Fibroblast of villous mesenchyme (primary cell): ENCODE results near the gene SETMAR. TPM values are rescaled to one million over a fixed set of nuclear protein-coding genes. Genes with fewer than 3 reads are reported as not detected.
"Not testable (repeated sequence)": the region's sequence is repeated elsewhere in the genome, so short reads cannot be mapped to it uniquely, and the experiment has no call there.

Source experiments
- DNase-seq: peaks from one replicate; pipeline ENCODE4 v3.0.0-alpha.2; 2010; ENCODE audit warnings: low read depth
- H3K4me3 ChIP-seq: 2 replicates; pipeline ENCODE4 v1.5.1; 2011; ENCODE audit warnings: low read depth, mild to moderate bottlenecking, low read length
- CTCF ChIP-seq: IDR thresholded peaks from 2 replicates; pipeline ENCODE4 v1.5.1; 2012; ENCODE audit warnings: low read depth, mild to moderate bottlenecking, low read length; ENCODE audit not compliant: insufficient read depth
- total RNA-seq: library from RNA; depleted of rRNA; stranded (reverse); fragments of >200 nt; gene quantifications from 2 replicates; pipeline ENCODE4 v1.2.3, GENCODE V29; 2012

SETMAR gene
- total RNA-seq, 1 donor, result 9.1 TPM

- no peak for DNase-seq
- no peak for TF ChIP-seq CTCF
- no peak overlapping the region for H3K4me3 ChIP-seq
Measured at GRCh38 chr3:4297486-4297885, 5.7 kb upstream of the SETMAR start.

GRCh38 chr3:4302747-4303146, 422 bp upstream of the SETMAR start:
- H3K4me3 ChIP-seq, result peak overlapping the region; percentile 77
- DNase-seq, result no peak
- TF ChIP-seq CTCF, result no peak

GRCh38 chr3:4305210-4305609, 2.0 kb downstream of the SETMAR start:
- DNase-seq, result not testable (repeated sequence)

GRCh38 chr3:4306091-4306490, 2.9 kb downstream of the SETMAR start:
- no peak for TF ChIP-seq CTCF
- H3K4me3 ChIP-seq, result no peak overlapping the region
- no peak for DNase-seq

More at GRCh38 chr3:4305210-4305609, 2.0 kb downstream of the SETMAR start:
- H3K4me3 ChIP-seq, result not testable (repeated sequence)

GRCh38 chr3:4306860-4307259, 3.7 kb downstream of the SETMAR start:
- no peak for TF ChIP-seq CTCF
- H3K4me3 ChIP-seq, result no peak overlapping the region
- DNase-seq, result peak; percentile 60

GRCh38 chr3:4309491-4310128, 6.4 kb downstream of the SETMAR start:
- TF ChIP-seq CTCF, result no peak
- DNase-seq, result no peak
- H3K4me3 ChIP-seq, result no peak overlapping the region

GRCh38 chr3:4310971-4311370, 7.8 kb downstream of the SETMAR start:
- no peak for TF ChIP-seq CTCF
- no peak overlapping the region for H3K4me3 ChIP-seq
- peak; percentile 35 for DNase-seq
